Measurements from ENCODE around the gene ANTKMT.

GRCh38 chr16:729768-730665, 9.1 kb downstream of the ANTKMT start:
- no peak for TF ChIP-seq CTCF (IDR thresholded peaks at IDR 0.05)
- no peak for TF ChIP-seq POLR2A (IDR thresholded peaks at IDR 0.05)

All from lower leg skin (tissue), 3 donors.